NCI-H2029 (cell line): ENCODE data around the gene GREB1L.
"Not testable (repeated sequence)": the region's sequence is repeated elsewhere in the genome, so short reads cannot be mapped to it uniquely, and the experiment has no call there.

Experiments used
- DNase-seq: peaks from one replicate; lab custom pipeline; 2025; lab: John Stamatoyannopoulos, UW

GREB1L gene

GRCh38 chr18:21242141-21242779, at the start of gene GREB1L:
Gene GREB1L, plus strand, starts transcription at chr18:21242232. Its CDS starts 141,287 bp downstream, at chr18:21383519.
- no peak for DNase-seq

DNA sequence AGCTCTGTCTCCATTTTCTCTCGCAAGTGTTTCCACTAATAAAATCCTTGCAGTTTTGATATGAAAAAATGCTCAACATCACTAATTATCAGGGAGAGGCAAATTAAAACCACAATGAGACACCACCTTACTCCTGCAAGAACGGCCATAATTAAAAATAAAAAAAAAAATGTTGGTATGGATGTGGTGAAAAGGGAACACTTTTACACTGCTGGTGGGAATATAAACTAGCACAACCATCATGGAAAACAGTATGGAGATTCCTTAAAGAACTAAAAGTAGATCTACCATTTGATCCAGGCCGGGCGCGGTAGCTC, 49.8 kb upstream of the GREB1L start:
- DNase-seq: no peak

DNA sequence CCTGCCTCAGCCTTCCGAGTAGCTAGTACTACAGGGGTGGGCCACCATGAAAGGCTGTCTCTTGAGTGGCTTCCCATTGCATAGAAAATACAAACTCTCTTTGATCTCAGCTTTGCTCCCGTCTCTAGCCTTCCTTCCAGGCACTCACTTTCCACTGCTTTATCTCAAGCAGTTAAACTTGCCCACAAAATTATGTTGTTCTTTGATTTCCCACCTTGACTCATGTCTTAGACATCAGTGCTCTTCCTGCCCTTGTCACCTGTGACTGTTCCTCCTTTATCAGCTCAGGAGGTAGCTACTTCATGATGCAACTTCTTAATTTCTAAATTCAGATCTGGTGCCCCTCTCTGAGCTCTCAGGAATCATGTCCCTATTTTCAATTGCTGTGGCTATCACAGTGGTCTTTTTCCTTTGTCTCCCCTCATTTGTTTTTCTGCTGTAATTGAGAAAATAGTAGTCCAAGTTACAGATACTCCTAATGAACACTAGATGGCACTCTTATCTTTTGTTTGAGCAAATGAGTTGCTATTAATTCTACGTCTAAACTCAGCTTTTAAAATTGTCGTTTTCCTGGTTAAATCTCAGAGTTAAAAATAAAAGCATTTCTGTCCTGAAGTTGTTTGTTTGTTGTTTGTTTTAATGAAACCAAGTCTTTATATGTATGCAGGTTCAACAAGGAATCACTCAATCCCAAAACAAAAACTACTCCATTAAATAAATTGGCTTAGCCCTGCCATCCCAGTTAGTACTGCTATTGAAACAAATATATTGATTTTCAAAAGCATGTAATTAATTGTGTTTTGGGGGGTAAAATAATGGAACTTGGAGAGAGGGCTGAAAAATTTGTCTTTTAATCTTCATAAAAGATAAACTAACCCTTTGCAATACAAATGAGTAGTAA, 46.9 kb upstream of the GREB1L start:
- DNase-seq: no peak

DNA sequence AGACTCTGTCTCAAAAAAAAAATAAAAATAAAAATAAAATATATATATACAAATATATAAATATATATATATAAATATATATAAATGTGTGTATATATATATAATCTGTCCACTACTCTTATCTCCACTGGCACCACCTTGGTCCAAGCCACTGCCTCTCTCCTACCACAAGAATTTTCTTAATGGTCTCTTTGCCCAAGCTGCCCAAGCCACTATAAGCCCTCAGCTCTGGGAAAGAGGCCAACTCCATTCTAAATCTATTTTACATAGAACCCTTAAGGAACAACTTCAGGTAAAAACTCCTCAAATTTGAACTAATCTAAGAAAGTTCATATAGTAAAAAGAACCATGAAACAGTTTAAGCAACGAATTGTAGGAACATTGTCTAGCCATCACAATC, 45.6 kb upstream of the GREB1L start:
- DNase-seq: no peak

- DNase-seq: no peak
These were observed 38.9 kb upstream of the GREB1L start for GRCh38 chr18:21203126-21203525.

DNA sequence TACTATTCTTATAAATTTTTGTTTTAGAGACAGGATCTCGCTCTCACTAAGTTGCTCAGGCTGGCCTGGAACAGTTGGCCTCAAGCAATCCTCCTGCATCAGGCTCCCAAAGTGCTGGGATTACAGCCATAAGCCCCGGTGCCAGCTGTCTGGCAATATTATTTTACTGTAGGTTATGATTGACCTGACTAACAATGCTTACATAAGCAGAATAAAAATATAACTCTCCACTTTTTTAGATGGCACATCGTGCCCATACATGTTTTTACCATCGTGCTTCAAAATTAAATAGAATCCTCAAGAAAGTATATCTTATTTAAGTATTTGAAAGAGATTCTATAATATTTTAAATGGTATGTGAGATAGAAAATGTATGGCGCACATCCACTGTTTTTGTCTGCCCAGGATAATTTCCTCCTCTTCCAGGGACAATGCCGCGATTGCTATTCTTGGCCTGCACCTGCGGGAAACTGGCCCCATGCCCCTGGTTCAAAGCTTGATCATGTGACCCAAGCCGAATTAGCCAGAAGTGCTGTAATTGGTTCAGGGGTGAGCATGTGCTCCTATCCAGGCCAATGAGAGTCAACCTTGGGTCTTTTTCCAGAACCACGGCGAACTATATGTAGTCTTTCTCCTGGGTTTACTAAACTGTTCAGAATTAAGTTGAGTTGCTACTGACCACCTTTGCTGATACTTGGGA, 38.3 kb upstream of the GREB1L start:
- no peak for DNase-seq

GRCh38 chr18:21205695-21206094, 36.3 kb upstream of the GREB1L start:
- DNase-seq: no peak

DNA sequence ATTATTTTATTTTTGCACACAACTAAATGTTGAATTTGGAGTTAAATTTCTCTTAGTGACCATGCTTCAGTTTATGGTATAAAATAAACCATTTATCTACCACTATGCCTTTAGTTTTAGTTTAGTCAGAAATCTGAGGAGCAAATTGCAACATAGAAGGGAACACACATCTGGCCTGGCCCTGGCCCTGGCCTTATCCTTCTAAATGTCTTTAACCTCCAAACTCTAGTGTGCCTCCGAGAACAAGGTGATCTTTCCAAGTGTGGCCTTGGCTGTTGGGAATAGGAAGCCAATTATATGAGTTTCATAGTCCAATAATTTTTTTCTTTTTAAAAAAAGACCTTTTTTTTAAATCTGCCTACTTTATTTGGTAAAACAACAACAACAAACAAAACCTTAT, 31.8 kb upstream of the GREB1L start:
- no peak for DNase-seq

DNA sequence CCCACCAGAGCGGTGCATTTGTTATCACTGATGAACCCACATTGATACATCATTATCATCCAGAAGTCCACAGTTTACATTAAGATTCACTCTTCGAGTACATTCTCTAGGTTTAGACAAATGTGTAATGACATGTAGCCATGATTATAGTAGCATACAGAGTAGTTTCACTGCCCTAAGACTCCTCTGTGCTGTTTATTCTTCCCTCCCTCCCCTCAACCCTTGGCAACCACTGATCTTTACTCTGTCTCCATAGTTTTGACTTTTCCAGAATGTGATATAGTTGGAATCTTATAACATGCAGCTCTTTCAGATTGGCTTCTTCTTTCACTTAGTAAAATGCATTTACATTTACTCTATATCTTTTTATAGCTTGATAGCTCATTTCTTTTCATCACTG, 31.2 kb upstream of the GREB1L start:
- DNase-seq: no peak

DNA sequence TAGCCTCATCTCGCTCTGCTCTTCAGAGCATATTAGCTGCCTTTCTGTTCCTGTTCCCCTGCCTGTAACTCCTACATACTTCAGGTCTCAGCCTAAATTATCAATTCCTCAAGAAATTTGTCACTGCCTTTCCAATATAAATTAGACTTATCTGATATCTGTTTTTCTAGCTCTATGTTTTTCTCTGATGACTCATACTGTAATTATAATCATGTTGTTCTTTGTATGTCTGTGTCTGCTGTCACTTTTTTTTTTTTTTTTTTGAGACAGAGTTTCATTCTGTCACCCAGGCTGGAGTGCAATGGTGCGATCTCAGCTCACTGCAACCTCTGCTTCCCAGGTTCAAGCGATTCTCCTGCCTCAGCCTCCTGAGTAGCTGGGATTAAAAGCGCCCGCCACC, 27.6 kb upstream of the GREB1L start:
- not testable (repeated sequence) for DNase-seq

GRCh38 chr18:21215490-21215889, 26.5 kb upstream of the GREB1L start:
- DNase-seq: no peak

- no peak for DNase-seq
These were observed 23.2 kb upstream of the GREB1L start for GRCh38 chr18:21218862-21219261.

DNA sequence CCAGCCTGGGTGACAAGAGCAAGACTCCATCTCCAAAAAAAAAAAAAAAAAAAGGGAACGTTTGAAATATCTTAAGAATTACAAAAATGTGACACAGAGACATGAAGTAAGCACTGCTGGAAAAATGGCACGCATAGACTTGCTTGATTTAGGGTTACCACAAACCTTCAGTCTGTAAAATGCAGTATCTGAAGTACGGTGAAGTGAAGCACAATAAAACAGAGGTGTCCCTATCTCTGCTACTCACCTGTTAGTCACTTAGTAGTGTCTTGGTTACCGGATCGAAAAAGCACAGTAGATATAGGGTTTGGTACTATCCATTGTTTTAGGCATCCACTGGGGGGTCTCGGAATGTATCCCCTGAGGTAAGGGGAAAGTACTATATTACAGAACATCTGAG, 11.6 kb upstream of the GREB1L start:
- no peak for DNase-seq

- no peak for DNase-seq
These were observed 557 bp upstream of the GREB1L start for GRCh38 chr18:21241301-21242048.

- no peak for DNase-seq
These were observed 859 bp downstream of the GREB1L start for GRCh38 chr18:21242780-21243401.

GRCh38 chr18:21254576-21254975, 12.5 kb downstream of the GREB1L start:
- DNase-seq: no peak

GRCh38 chr18:21255211-21255610, 13.2 kb downstream of the GREB1L start:
- no peak for DNase-seq

DNA sequence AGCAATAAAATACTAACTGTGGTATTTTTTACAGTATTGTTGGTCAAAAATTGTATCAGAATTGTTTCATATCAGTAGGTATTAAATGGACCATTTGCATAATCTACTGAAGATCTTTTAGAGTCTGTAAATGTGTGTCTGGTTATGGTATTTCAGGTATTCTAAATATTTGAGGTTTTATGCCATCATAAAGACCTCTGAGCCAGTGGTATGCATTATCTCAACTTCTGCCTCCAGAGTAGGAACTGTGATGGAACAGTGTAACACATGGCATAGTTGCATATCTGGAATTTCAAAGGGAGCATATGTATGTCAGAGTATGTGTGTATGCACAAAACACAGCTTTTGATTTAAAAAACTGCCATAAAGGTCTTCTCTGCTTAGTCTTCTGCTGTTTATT, 15.4 kb downstream of the GREB1L start:
- no peak for DNase-seq

DNA sequence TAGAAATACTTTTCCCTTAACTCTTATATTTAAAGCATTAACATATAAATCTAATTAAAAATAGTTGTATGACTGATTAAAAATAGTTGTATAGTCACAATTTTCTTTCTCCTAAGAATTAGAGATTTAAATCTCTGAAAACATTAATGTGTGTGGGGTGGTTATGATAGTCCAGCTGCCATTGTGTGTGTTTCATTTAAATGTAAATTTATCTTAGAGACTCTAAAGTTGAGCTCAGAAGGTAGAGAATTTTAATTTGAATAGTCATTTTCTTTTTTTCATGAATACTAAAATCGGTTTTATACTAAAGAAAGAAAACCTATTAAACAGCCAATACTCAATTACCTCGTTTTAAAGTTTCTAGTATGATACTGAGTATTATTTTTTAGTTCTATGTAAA, 18.6 kb downstream of the GREB1L start:
- no peak for DNase-seq

DNA sequence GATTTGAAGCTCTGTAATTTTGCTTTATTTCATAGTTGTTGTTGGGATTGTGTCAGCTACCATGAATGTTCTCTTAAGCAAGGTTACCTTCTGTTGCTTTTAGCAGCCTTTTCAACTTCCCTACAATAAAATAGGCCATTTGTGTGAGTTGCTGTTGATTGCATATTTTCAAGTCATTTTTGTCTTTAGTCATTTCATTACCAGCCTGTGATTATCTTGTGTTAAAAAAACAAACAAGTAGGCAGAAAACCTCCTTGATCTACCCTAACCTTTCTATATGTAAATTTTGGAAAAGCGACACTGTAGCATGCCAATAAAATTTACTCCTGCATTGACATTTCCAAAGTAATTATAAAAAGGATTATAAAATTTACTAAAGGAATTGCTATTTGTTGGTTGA, 19.3 kb downstream of the GREB1L start:
- DNase-seq: no peak

GRCh38 chr18:21262244-21262643, 20.2 kb downstream of the GREB1L start:
- no peak for DNase-seq

GRCh38 chr18:21262979-21263378, 20.9 kb downstream of the GREB1L start:
- no peak for DNase-seq
